ENCODE results near the gene SYT2. TPM values are rescaled to one million over a fixed set of nuclear protein-coding genes. Genes with fewer than 3 reads are reported as not detected.
"Not testable (repeated sequence)": the region's sequence is repeated elsewhere in the genome, so short reads cannot be mapped to it uniquely, and the experiment has no call there.

Gene SYT2
- total RNA-seq, 4 donors from 2014 or later, result 0.11 to 0.19 TPM; not detected in 2

DNA sequence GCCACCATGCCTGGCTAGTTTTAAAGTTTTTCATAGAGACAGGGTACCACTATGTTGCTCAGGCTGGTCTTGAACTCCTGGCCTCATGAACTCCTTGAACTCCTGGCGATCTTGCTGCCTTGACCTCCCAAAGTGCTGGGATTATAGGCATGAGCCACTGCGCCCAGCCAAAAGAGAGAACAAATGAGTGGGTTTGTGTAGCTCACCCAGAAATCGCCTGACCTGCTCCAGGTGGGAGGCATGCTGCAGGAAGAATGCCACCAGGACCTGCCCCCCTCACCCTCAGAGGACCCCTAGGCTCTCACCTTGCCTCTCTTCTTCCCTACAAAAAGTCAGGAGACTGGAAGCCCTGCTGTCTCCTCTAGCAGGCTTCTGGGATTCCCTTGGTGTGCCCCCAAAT is 88.8 kb downstream of the SYT2 start:
- WGBS, result 87% methylated on average over 3 of the region's 3 CpGs
- H3K36me3 ChIP-seq, result no peaks in the 10 kb centered on the region
- intact Hi-C loops (cut with DNase I), result loop anchor here (10.0 kb wide), 1 partner anchor 277 kb away; the partner anchor contains the start of genes PPP1R12B and UBE2T
- H3K4me3 ChIP-seq, result no peak overlapping the region
- no peak for DNase-seq (ENCODE audit: extremely low spot score)
- peaks cover 30 to 47% (median 42%) of the 10 kb centered on the region in 4 donors for H3K4me1 ChIP-seq
- no peak overlapping the region for H3K27ac ChIP-seq (replicated peaks in 1 of 4)
- H3K27me3 ChIP-seq, result peaks cover 0 to 3% (median 0%) of the 10 kb centered on the region in 4 donors
- no peaks in the 10 kb centered on the region for H3K9me3 ChIP-seq
- TF ChIP-seq POLR2AphosphoS5 (IDR thresholded peaks at IDR 0.05), result no peak
- TF ChIP-seq EP300 (IDR thresholded peaks at IDR 0.05), result no peak

- H3K9me3 ChIP-seq; DNase-seq (ENCODE audit: extremely low spot score); H3K4me3 ChIP-seq; H3K27ac ChIP-seq (replicated peaks in 1 of 4); H3K27me3 ChIP-seq; H3K36me3 ChIP-seq: not testable (repeated sequence)
- no CpG with 5 or more reads among the region's 2 CpGs for WGBS
- intact Hi-C loops (cut with DNase I), result loop anchor here (10.0 kb wide), 1 partner anchor 275 kb away; the partner anchor contains the start of genes PPP1R12B and UBE2T
- peaks cover 30 to 54% (median 48%) of the 10 kb centered on the region in 4 donors for H3K4me1 ChIP-seq
These were observed 90.2 kb downstream of the SYT2 start for GRCh38 chr1:202620036-202620435.

DNA sequence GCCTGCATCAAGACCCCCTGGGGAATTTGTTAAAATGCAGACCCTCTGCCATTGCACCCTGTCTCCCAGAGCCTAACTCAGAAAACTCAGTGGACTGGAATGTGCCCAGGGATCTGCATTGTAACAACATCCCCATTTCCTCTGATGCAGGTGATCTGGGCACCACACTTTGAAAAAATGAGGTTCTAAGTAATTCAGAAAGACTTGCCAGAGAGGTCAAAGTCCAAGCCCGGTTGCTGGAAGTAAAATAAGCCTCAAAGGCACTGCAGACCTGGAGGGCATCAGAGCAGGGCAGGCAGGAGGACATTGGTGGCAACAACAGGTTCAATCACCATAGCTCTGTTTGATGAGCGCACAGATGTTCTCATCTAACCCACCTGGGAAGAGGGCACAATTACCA is 90.7 kb downstream of the SYT2 start:
- Histone ChIP-seq H3K4me3 (no peak overlapping the region), H3K27ac (replicated peaks in 1 of 4) (peak overlapping the region in 3 of 4 donors; percentile 31 to 62 (median 45)), H3K9me3 (no peaks in the 10 kb centered on the region), H3K4me1 (peaks cover 35 to 60% (median 51%) of the 10 kb centered on the region in 4 donors), H3K27me3 (no peaks in the 10 kb centered on the region), H3K36me3 (no peaks in the 10 kb centered on the region)
- DNase-seq (ENCODE audit: extremely low spot score), result no peak
- TF ChIP-seq, protein P1, sequence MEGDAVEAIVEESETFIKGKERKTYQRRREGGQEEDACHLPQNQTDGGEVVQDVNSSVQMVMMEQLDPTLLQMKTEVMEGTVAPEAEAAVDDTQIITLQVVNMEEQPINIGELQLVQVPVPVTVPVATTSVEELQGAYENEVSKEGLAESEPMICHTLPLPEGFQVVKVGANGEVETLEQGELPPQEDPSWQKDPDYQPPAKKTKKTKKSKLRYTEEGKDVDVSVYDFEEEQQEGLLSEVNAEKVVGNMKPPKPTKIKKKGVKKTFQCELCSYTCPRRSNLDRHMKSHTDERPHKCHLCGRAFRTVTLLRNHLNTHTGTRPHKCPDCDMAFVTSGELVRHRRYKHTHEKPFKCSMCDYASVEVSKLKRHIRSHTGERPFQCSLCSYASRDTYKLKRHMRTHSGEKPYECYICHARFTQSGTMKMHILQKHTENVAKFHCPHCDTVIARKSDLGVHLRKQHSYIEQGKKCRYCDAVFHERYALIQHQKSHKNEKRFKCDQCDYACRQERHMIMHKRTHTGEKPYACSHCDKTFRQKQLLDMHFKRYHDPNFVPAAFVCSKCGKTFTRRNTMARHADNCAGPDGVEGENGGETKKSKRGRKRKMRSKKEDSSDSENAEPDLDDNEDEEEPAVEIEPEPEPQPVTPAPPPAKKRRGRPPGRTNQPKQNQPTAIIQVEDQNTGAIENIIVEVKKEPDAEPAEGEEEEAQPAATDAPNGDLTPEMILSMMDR (IDR thresholded peaks at IDR 0.05), result no peak
- no peak for TF ChIP-seq EP300 (IDR thresholded peaks at IDR 0.05)
- no peak for TF ChIP-seq POLR2AphosphoS5 (IDR thresholded peaks at IDR 0.05)
- no peak for TF ChIP-seq POLR2A (IDR thresholded peaks at IDR 0.05; ENCODE audit: low read depth)
- intact Hi-C loops (cut with DNase I), result no loop called here
- 81% methylated on average over 2 of the region's 2 CpGs for WGBS

DNA sequence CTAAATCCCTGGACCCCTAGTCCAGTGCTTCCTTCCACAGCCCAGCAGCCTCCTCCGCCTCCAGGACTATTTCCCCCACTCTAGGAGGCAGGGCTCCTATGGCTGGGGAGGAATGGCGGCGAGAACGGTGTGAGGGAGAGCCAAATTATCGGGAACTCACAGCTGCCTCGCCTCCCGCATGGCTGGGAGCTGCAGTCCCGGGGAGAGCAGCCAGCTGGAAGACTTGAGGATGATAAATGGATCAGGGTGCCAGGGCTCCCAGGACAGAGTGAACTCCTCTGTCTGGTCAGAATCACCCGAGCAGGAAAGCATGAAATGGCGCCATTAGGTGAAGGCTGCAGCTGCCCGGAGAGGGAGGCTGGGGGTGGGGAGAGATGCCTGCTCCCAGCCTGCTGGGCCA is 91.2 kb downstream of the SYT2 start:
- H3K4me3 ChIP-seq, result peak overlapping the region in 1 of 4 donors; percentile 2
- H3K36me3 ChIP-seq; DNase-seq (ENCODE audit: extremely low spot score); H3K9me3 ChIP-seq; H3K27me3 ChIP-seq; intact Hi-C loops (cut with DNase I): not testable (repeated sequence)
- peaks cover 39 to 65% (median 54%) of the 10 kb centered on the region in 4 donors for H3K4me1 ChIP-seq
- 16% methylated on average over 11 of the region's 11 CpGs for WGBS
- peak overlapping the region; percentile 17 to 62 (median 38) for H3K27ac ChIP-seq (replicated peaks in 1 of 4)

DNA sequence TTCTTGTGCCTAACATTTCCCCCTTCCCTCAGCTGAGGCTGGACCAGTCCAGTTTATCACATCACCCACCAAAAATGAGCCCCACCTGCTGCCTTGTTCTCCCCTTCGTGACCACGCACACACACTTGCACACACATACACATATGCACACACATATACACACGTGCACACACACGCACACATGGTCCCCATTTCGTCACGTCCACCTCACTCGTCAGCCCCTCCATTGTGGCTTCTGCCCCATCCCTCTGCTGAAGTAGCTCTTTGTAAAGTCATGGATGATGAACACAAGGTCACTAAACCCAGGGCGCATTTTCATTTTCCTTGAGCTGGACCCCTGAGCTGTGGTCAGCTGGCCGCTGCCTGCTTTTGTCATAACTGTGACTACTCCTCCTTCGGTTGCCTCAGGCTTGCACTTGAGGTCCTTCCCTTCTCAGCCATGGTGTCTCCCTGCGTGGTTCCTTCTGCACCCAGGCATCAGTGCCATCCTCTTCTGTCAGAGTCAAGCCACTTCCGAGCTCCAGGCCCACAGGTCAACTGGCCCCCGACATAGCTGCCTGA is 93.8 kb downstream of the SYT2 start:
- WGBS, result 83% methylated on average over 13 of the region's 13 CpGs
- DNase-seq (ENCODE audit: extremely low spot score), result no peak
- H3K27me3 ChIP-seq, result no peaks in the 10 kb centered on the region
- TF ChIP-seq, protein P1 (IDR thresholded peaks at IDR 0.05), result no peak
- TF ChIP-seq POLR2A (IDR thresholded peaks at IDR 0.05; ENCODE audit: low read depth), result no peak
- no peak for TF ChIP-seq POLR2AphosphoS5 (IDR thresholded peaks at IDR 0.05)
- no peak overlapping the region for H3K4me3 ChIP-seq
- intact Hi-C loops (cut with DNase I), result no loop called here
- H3K27ac ChIP-seq (replicated peaks in 1 of 4), result no peak overlapping the region
- peaks cover 30 to 53% (median 41%) of the 10 kb centered on the region in 4 donors for H3K4me1 ChIP-seq
- no peaks in the 10 kb centered on the region for H3K36me3 ChIP-seq
- H3K9me3 ChIP-seq, result no peaks in the 10 kb centered on the region

DNA sequence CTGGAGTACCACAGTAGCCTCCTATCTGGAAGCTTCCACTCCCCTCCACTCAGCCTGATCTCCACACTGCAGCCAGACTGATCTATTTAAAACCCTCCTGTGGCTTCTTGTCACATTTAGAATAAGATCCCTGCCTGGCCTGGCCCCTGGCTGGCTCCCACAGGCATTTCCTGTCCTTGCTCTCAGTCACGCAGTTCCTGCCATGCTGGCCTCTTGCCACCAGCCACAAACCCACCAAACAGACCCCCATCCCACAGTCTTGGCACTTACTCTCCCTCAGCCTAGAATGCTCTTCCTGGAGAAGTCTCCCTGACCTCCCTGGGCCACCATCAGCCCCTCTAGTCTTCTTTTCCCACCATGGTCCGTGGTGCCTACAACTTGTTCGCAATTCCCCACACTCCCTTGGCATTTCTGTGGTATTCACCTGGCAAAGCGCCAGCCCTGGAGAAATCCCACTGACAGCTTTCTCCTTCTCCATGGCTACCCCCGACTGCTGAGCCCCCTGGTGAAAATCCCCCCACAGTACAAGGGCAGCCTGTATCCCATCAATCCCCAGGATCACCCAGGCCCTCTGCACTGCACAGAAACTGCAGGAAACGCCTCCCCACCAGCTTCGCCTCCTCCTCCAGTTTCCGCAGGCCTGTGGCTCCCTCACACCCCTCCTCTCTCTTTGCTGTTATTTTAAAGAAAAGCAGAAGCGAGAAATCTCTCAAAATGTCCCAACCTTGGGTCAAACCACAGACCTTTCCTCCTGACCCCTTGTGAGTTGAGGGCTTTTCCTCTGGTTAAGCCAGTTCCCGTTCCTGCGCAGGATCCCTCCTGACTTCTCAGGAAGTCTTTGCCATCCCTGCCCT is 94.5 kb downstream of the SYT2 start:
- 45% methylated on average over 11 of the region's 11 CpGs for WGBS

DNA sequence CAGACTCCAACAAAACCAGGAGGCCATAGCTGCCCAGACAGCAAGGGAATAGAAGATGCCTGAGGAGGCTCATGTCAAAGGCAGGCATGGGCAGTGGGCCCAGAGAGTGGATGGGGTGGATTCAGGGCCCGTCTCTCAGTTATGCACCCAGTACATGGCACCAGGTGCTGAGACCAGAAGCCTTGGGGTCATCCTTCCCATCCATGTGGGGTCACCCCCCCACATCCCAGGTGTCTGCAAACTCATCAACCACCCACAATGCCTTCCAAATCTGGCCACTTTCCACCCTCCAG is 95.1 kb downstream of the SYT2 start:
- intact Hi-C loops (cut with DNase I); H3K36me3 ChIP-seq; H3K9me3 ChIP-seq; H3K27me3 ChIP-seq; DNase-seq (ENCODE audit: extremely low spot score); H3K4me3 ChIP-seq: not testable (repeated sequence)
- peak overlapping the region; percentile 13 to 49 (median 31) for H3K27ac ChIP-seq (replicated peaks in 1 of 4)
- WGBS, result 57% methylated on average over 1 of the region's 1 CpG
- peaks cover 30 to 53% (median 41%) of the 10 kb centered on the region in 4 donors for H3K4me1 ChIP-seq

More for the DNA sequence above, 94.5 kb downstream of the SYT2 start:
- no peak overlapping the region for H3K4me3 ChIP-seq
- no peaks in the 10 kb centered on the region for H3K27me3 ChIP-seq
- DNase-seq (ENCODE audit: extremely low spot score), result no peak
- TF ChIP-seq POLR2A (IDR thresholded peaks at IDR 0.05; ENCODE audit: low read depth), result no peak
- TF ChIP-seq, protein P1 (IDR thresholded peaks at IDR 0.05), result no peak
- no peak for TF ChIP-seq POLR2AphosphoS5 (IDR thresholded peaks at IDR 0.05)
- TF ChIP-seq EP300 (IDR thresholded peaks at IDR 0.05), result no peak
- intact Hi-C loops (cut with DNase I), result no loop called here
- H3K36me3 ChIP-seq, result no peaks in the 10 kb centered on the region
- peak overlapping the region; percentile 13 to 49 (median 31) for H3K27ac ChIP-seq (replicated peaks in 1 of 4)
- peaks cover 30 to 53% (median 41%) of the 10 kb centered on the region in 4 donors for H3K4me1 ChIP-seq
- no peaks in the 10 kb centered on the region for H3K9me3 ChIP-seq

Data from esophagus muscularis mucosa (tissue), 4 donors.